Hepatocyte (in vitro differentiated cells): ENCODE measurements around the gene BCL2L12.

Experiments
- CTCF ChIP-seq: fragments of 200-600 bp; sonication (generic); IDR thresholded peaks from 2 replicates; pipeline ENCODE4 v1.5.1; 2016; ENCODE audit warnings: antibody characterized with exemption, mild to moderate bottlenecking; ENCODE audit not compliant: poor library complexity
- EZH2 ChIP-seq: fragments of 200-600 bp; sonication (generic); IDR thresholded peaks from 2 replicates; pipeline ENCODE4 v1.6.1; 2016; ENCODE audit warnings: antibody characterized with exemption, mild to moderate bottlenecking, borderline replicate concordance
- EZH2phosphoT487 ChIP-seq: fragments of 200-600 bp; sonication (generic); IDR thresholded peaks from one replicate; pipeline ENCODE4 v1.6.1; 2018; ENCODE audit warnings: antibody characterized with exemption, mild to moderate bottlenecking, low read depth, moderate library complexity; ENCODE audit not compliant: unreplicated experiment, severe bottlenecking

DNA sequence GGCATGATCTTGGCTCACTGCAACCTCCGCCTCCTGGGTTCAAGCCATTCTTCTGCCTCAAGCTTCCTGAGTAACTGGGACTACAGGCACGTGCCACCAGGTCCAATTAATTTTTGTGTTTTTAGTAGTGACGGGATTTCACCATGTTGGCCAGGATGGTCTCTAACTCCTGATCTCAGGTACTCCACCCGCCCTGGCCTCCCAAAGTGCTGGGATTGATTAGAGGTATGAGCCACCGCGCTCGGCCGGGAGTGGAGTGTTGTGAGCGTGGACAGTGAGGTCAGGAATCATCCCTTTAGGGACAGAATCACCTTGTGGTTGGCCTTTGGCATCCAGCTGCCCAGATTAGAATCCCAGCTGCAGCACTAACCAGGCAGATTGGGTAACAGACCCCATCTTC is 36.1 kb upstream of the BCL2L12 start:
- TF ChIP-seq CTCF (no peak), EZH2 (no peak), EZH2phosphoT487 (no peak)
